ENCODE results near the gene ZFYVE9. TPM values are rescaled to one million over a fixed set of nuclear protein-coding genes. Genes with fewer than 3 reads are reported as not detected.

Gene ZFYVE9
- total and polyA plus RNA-seq, 9 of the 15 experiments (the other 6 are each of a cell fraction or from before 2014, with no cell fraction given), result 0.52 to 14.4 (median 8.9) TPM

DNA sequence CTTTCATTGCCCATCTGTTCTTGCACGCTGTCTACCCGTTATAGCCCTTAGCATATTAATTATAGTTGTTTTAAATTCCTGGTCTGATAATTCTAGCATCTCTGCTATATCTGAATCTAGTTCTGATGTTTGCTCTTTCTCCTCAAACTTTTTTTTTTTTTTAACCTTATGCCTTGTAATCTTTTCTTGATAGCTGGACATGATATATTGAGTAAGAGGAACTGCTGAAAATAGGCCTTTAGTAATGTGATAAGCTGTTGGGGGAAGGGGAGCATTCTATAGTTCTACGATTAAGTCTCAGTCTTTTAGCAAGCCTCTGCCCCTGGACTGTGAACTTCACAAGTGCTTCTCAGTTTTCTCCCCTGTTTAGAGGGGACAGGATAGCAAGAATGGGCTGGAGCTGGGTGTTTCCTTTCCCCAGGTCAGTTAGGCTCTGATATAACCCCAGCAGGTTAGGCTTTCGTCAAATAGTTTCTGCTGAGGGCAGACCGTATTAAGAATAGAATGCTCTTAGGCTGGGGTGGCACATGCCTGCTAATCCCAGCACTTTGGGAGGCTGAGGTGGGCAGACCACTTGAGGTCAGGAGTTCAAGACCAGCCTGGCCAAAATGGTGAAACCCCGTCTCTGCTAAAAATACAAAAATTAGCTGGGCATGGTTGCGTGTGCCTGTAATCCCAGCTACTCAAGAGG lies 62.2 kb downstream of the ZFYVE9 start (continued):
- TF ChIP-seq NR4A1 (CRISPR knock-in tag; IDR thresholded peaks at IDR 0.05) (no peak), NR4A1 (tag; IDR thresholded peaks at IDR 0.05) (no peak), SMAD4 (CRISPR knock-in tag; conservative IDR thresholded peaks at IDR 0.05) (0 out of 2 replicates have a peak, but pooled peaks have one; percentile 36), RBM17 (IDR thresholded peaks at IDR 0.05; ENCODE audit: borderline replicate concordance, low read depth, low read length) (no peak), TCFL5 (CRISPR knock-in tag; conservative IDR thresholded peaks at IDR 0.05) (no peak), HSF4 (CRISPR knock-in tag; IDR thresholded peaks at IDR 0.05; ENCODE audit: borderline replicate concordance) (no peak), ZNF696 (CRISPR knock-in tag; conservative IDR thresholded peaks at IDR 0.05) (peak; percentile 31; the same call in 1 of the 2 replicates), ZNF57 (CRISPR knock-in tag; IDR thresholded peaks at IDR 0.05) (no peak), ZNF586 (CRISPR knock-in tag; conservative IDR thresholded peaks at IDR 0.05) (no peak), ZFP1 (CRISPR knock-in tag; IDR thresholded peaks at IDR 0.05) (no peak), ERF (CRISPR knock-in tag; IDR thresholded peaks at IDR 0.05) (no peak), GABPA (tag; conservative IDR thresholded peaks at IDR 0.05; ENCODE audit: low read depth) (no peak), SIN3B (IDR thresholded peaks at IDR 0.05; ENCODE audit: low read depth) (no peak), PHB (CRISPR knock-in tag; IDR thresholded peaks at IDR 0.05) (no peak), HNRNPUL1 (IDR thresholded peaks at IDR 0.05; ENCODE audit: low read length) (no peak), FOXA1 (IDR thresholded peaks at IDR 0.05; ENCODE audit: borderline replicate concordance) (no peak), SNRNP70 (optimal IDR thresholded peaks at IDR 0.05; ENCODE audit: low read depth, low read length) (no peak)
- TF ChIP-seq, protein P1, sequence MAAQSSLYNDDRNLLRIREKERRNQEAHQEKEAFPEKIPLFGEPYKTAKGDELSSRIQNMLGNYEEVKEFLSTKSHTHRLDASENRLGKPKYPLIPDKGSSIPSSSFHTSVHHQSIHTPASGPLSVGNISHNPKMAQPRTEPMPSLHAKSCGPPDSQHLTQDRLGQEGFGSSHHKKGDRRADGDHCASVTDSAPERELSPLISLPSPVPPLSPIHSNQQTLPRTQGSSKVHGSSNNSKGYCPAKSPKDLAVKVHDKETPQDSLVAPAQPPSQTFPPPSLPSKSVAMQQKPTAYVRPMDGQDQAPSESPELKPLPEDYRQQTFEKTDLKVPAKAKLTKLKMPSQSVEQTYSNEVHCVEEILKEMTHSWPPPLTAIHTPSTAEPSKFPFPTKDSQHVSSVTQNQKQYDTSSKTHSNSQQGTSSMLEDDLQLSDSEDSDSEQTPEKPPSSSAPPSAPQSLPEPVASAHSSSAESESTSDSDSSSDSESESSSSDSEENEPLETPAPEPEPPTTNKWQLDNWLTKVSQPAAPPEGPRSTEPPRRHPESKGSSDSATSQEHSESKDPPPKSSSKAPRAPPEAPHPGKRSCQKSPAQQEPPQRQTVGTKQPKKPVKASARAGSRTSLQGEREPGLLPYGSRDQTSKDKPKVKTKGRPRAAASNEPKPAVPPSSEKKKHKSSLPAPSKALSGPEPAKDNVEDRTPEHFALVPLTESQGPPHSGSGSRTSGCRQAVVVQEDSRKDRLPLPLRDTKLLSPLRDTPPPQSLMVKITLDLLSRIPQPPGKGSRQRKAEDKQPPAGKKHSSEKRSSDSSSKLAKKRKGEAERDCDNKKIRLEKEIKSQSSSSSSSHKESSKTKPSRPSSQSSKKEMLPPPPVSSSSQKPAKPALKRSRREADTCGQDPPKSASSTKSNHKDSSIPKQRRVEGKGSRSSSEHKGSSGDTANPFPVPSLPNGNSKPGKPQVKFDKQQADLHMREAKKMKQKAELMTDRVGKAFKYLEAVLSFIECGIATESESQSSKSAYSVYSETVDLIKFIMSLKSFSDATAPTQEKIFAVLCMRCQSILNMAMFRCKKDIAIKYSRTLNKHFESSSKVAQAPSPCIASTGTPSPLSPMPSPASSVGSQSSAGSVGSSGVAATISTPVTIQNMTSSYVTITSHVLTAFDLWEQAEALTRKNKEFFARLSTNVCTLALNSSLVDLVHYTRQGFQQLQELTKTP (IDR thresholded peaks at IDR 0.05; ENCODE audit: low read depth in 1 of 2, partially characterized antibody in 2 of 2), result peak in 1 of 2 experiments; percentile 21
- TF ChIP-seq, protein P2, sequence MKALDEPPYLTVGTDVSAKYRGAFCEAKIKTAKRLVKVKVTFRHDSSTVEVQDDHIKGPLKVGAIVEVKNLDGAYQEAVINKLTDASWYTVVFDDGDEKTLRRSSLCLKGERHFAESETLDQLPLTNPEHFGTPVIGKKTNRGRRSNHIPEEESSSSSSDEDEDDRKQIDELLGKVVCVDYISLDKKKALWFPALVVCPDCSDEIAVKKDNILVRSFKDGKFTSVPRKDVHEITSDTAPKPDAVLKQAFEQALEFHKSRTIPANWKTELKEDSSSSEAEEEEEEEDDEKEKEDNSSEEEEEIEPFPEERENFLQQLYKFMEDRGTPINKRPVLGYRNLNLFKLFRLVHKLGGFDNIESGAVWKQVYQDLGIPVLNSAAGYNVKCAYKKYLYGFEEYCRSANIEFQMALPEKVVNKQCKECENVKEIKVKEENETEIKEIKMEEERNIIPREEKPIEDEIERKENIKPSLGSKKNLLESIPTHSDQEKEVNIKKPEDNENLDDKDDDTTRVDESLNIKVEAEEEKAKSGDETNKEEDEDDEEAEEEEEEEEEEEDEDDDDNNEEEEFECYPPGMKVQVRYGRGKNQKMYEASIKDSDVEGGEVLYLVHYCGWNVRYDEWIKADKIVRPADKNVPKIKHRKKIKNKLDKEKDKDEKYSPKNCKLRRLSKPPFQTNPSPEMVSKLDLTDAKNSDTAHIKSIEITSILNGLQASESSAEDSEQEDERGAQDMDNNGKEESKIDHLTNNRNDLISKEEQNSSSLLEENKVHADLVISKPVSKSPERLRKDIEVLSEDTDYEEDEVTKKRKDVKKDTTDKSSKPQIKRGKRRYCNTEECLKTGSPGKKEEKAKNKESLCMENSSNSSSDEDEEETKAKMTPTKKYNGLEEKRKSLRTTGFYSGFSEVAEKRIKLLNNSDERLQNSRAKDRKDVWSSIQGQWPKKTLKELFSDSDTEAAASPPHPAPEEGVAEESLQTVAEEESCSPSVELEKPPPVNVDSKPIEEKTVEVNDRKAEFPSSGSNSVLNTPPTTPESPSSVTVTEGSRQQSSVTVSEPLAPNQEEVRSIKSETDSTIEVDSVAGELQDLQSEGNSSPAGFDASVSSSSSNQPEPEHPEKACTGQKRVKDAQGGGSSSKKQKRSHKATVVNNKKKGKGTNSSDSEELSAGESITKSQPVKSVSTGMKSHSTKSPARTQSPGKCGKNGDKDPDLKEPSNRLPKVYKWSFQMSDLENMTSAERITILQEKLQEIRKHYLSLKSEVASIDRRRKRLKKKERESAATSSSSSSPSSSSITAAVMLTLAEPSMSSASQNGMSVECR (CRISPR knock-in tag; IDR thresholded peaks at IDR 0.05), result no peak

Data from K562 (cell line).